HCT116 (cell line): Measurements from ENCODE around the gene TBC1D2. TPM values are rescaled to one million over a fixed set of nuclear protein-coding genes. Genes with fewer than 3 reads are reported as not detected.

Source experiments
- ATAC-seq: fragments of 200-7000 bp; cut with Tn5 transposase; 2 replicates; pipeline ENCODE4 v1.9.1; 2020; ENCODE audit warnings: mild to moderate bottlenecking, moderate library complexity
- BruUV-seq: library from RNA; stranded (reverse); fragments of 400-500 nt; replicated peaks from 2 replicates; lab custom pipeline; 2021; lab: Mats Ljungman, UMichigan
- CTCF ChIA-PET: fragments of 300-600 bp; sonication (Branson Sonifier 250); formaldehyde crosslinking; loops from one replicate; lab custom pipeline; 2021; ENCODE audit warnings: antibody characterized with exemption; lab: Charles Lee
- POLR2A ChIA-PET: fragments of 300-600, 350-600 bp; sonication (Branson Sonifier 250); formaldehyde crosslinking; loops from one replicate; lab custom pipeline; 2021; ENCODE audit warnings: antibody characterized with exemption; lab: Charles Lee
- RAD21 ChIA-PET, 2 experiments: fragments of 300-600 bp; sonication (Branson Sonifier 250); formaldehyde crosslinking; loops; one replicate each; lab custom pipeline; 2023; ENCODE audit warnings: low total read pairs in 2 of 2; ENCODE audit not compliant: uncharacterized antibody in 2 of 2, unreplicated experiment in 2 of 2, low non-redundant PET in 1 of 2; lab: Charles Lee
- DNase-seq: peaks from one replicate; pipeline ENCODE4 v3.0.0-alpha.2; 2010; ENCODE audit warnings: low read depth, low spot score
- H2AFZ ChIP-seq: fragments of 200-600 bp; shearing (Covaris generic), sonication (generic); 2 replicates; pipeline ENCODE4 v1.6.1; 2017; ENCODE audit warnings: low read depth, mixed run types, mixed read lengths, antibody characterized with exemption, low read length; ENCODE audit not compliant: poor library complexity, severe bottlenecking
- H3K27ac ChIP-seq: 2 replicates; pipeline ENCODE4 v1.5.1; 2012; ENCODE audit warnings: low read depth, low read length
- H3K27me3 ChIP-seq: fragments of 200-600 bp; sonication (generic); 2 replicates; pipeline ENCODE4 v1.6.1; 2016; ENCODE audit warnings: mixed run types, low read length, mixed read lengths; ENCODE audit not compliant: insufficient read depth
- H3K36me3 ChIP-seq, 2 experiments: fragments of 200-500 bp in 1 of 2; fragments of 200-600 bp in 1 of 2; sonication (Bioruptor generic) in 1 of 2; sonication (generic) in 1 of 2; 2 replicates each; pipeline versions ENCODE4 v1.5.1 to v1.6.1; 2014 to 2016; ENCODE audit warnings: low read length in 2 of 2, inconsistent platforms in 1 of 2, mixed read lengths in 1 of 2, mixed run types in 1 of 2; ENCODE audit not compliant: insufficient read depth in 2 of 2, control insufficient read depth in 1 of 2
- H3K4me1 ChIP-seq, 2 experiments: fragments of 200-600 bp in 1 of 2; sonication (generic) in 1 of 2; 2 replicates each; pipeline versions ENCODE4 v1.5.1 to v1.6.1; 2012 to 2017; ENCODE audit warnings: low read length in 2 of 2, inconsistent platforms in 1 of 2, mild to moderate bottlenecking in 1 of 2, mixed read lengths in 1 of 2, mixed run types in 1 of 2, moderate library complexity in 1 of 2; ENCODE audit not compliant: insufficient read depth in 2 of 2, control insufficient read depth in 1 of 2
- H3K4me2 ChIP-seq: fragments of 200-600 bp; sonication (generic); 2 replicates; pipeline ENCODE4 v1.6.1; 2017; ENCODE audit warnings: mixed run types, low read length, mixed read lengths
- H3K4me3 ChIP-seq, 2 experiments: fragments of 200-600 bp in 1 of 2; sonication (generic) in 1 of 2; replicated peaks in 1 of 2; 2 replicates each; pipeline ENCODE4 v1.5.1; 2011 to 2016; ENCODE audit warnings: low read length in 2 of 2, control low read depth in 1 of 2, low read depth in 1 of 2, mild to moderate bottlenecking in 1 of 2, mixed read lengths in 1 of 2, mixed run types in 1 of 2
- H3K79me2 ChIP-seq: fragments of 200-600 bp; sonication (generic); 2 replicates; pipeline ENCODE4 v1.6.1; 2017; ENCODE audit warnings: mild to moderate bottlenecking, mixed run types, low read length, moderate library complexity, mixed read lengths; ENCODE audit not compliant: insufficient read depth
- H3K9ac ChIP-seq: fragments of 200-600 bp; sonication (generic); 2 replicates; pipeline ENCODE4 v1.6.1; 2016; ENCODE audit warnings: low read length, mixed read lengths
- H3K9me2 ChIP-seq: fragments of 200-600 bp; sonication (generic), shearing (Covaris generic); 2 replicates; pipeline ENCODE4 v1.6.1; 2017; ENCODE audit warnings: mixed run types, mild to moderate bottlenecking, moderate library complexity; ENCODE audit not compliant: insufficient read depth
- H3K9me3 ChIP-seq, 2 experiments: fragments of 200-500 bp in 1 of 2; fragments of 200-600 bp in 1 of 2; sonication (Bioruptor generic) in 1 of 2; sonication (generic) in 1 of 2; 2 replicates each; pipeline ENCODE4 v1.6.1; 2014 to 2017; ENCODE audit warnings: low read length in 2 of 2, mixed read lengths in 2 of 2, inconsistent platforms in 1 of 2, low read depth in 1 of 2, mild to moderate bottlenecking in 1 of 2, mixed run types in 1 of 2, moderate library complexity in 1 of 2; ENCODE audit not compliant: control insufficient read depth in 1 of 2, insufficient read depth in 1 of 2
- H4K20me1 ChIP-seq: fragments of 200-600 bp; sonication (generic), shearing (Covaris generic); 2 replicates; pipeline ENCODE4 v1.6.1; 2017; ENCODE audit warnings: mixed run types, mild to moderate bottlenecking, moderate library complexity; ENCODE audit not compliant: insufficient read depth
- CBX3 ChIP-seq: IDR thresholded peaks from 2 replicates; pipeline ENCODE4 v1.6.1; 2012; ENCODE audit warnings: low read depth
- CEBPB ChIP-seq: IDR thresholded peaks from 2 replicates; pipeline ENCODE4 v1.6.1; 2012; ENCODE audit warnings: low read depth
- EZH2phosphoT487 ChIP-seq: fragments of 200-600 bp; IDR thresholded peaks from 2 replicates; pipeline ENCODE4 v1.6.1; 2018; ENCODE audit warnings: antibody characterized with exemption, borderline replicate concordance
- JUND ChIP-seq: IDR thresholded peaks from 2 replicates; pipeline ENCODE4 v1.6.1; 2012
- POLR2A ChIP-seq: IDR thresholded peaks from 2 replicates; pipeline ENCODE4 v1.7.0; 2011; ENCODE audit warnings: borderline replicate concordance; ENCODE audit not compliant: insufficient read depth, insufficient read length; ENCODE audit errors: extremely low read depth
- POLR2AphosphoS5 ChIP-seq: IDR thresholded peaks from 2 replicates; pipeline ENCODE4 v1.6.1; 2011; ENCODE audit warnings: mild to moderate bottlenecking, low read depth, low read length, moderate library complexity
- SIN3A ChIP-seq: IDR thresholded peaks from 2 replicates; pipeline ENCODE4 v1.6.1; 2012; ENCODE audit warnings: low read depth
- SP1 ChIP-seq: IDR thresholded peaks from 2 replicates; pipeline ENCODE4 v1.6.1; 2012; ENCODE audit warnings: low read depth
- SRF ChIP-seq: IDR thresholded peaks from 2 replicates; pipeline ENCODE4 v1.6.1; 2012; ENCODE audit warnings: low read depth
- TCF7L2 ChIP-seq: IDR thresholded peaks from 2 replicates; pipeline ENCODE4 v1.7.0; 2011; ENCODE audit warnings: borderline replicate concordance, inconsistent platforms; ENCODE audit not compliant: insufficient read depth, insufficient read length; ENCODE audit errors: extremely low read depth
- ZNF274 ChIP-seq: fragments of 200-500 bp; sonication (Bioruptor generic); IDR thresholded peaks from 2 replicates; pipeline ENCODE4 v1.6.1; 2014; ENCODE audit warnings: mild to moderate bottlenecking, low read depth, low read length, inconsistent platforms
- intact Hi-C: fragments of 100-400 bp; cut with micrococcal nuclease; formaldehyde crosslinking; loops from 2 replicates; pipeline ENCODE4 v1.10.0; 2022
- total RNA-seq: library from RNA; stranded (reverse); gene quantifications from one replicate; pipeline ENCODE4 v1.2.1, GENCODE V29; 2021; ENCODE audit not compliant: unreplicated experiment
- TF ChIP-seq, protein P1 (sequence below), 3 experiments: fragments of 200-600 bp in 1 of 3; sonication (generic) in 1 of 3; IDR thresholded peaks in 2 of 3; conservative IDR thresholded peaks in 1 of 3; 2 replicates each; pipeline ENCODE4 v1.5.1; 2012 to 2017; ENCODE audit warnings: low read depth in 2 of 3, low read length in 2 of 3, antibody characterized with exemption in 1 of 3, borderline replicate concordance in 1 of 3, control low read depth in 1 of 3, mild to moderate bottlenecking in 1 of 3, mixed read lengths in 1 of 3, mixed run types in 1 of 3, moderate library complexity in 1 of 3; ENCODE audit not compliant: insufficient read depth in 1 of 3
- TF ChIP-seq, protein P2 (sequence below): IDR thresholded peaks from 2 replicates; pipeline ENCODE4 v1.6.1; 2012
- TF ChIP-seq, protein P3 (sequence below): IDR thresholded peaks from 2 replicates; pipeline ENCODE4 v1.6.1; 2012
- TF ChIP-seq, protein P4 (sequence below): IDR thresholded peaks from 2 replicates; pipeline ENCODE4 v1.6.1; 2012; ENCODE audit warnings: low read depth

TBC1D2 gene
- total RNA-seq, 1 experiment from 2014 or later, result 9.8 TPM

DNA sequence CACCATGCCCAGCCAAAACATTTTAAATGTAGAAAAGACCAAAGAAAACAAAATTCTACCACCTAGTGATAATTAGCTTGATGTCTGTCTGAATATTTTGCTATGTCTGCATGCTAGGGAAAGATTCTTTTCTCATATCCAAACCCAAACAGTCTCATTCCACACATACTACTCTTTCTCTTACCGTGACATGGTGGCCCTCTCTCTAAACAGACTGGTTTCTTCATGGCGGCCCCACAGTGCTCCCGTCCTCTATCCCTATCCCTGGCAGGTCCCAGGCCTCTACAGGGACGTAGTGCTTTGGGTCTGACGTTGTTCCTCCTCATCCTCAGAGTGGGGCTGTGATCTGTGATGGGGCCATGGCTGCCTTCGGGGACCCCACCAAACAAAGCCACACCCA is 71.1 kb downstream of the TBC1D2 start:
- TF ChIP-seq EZH2phosphoT487 (no peak), SRF (no peak), SP1 (no peak), SIN3A (no peak), POLR2A (no peak), TCF7L2 (no peak), POLR2AphosphoS5 (no peak), ZNF274 (no peak), JUND (no peak), CEBPB (no peak), CBX3 (no peak)
- TF ChIP-seq, protein P1, sequence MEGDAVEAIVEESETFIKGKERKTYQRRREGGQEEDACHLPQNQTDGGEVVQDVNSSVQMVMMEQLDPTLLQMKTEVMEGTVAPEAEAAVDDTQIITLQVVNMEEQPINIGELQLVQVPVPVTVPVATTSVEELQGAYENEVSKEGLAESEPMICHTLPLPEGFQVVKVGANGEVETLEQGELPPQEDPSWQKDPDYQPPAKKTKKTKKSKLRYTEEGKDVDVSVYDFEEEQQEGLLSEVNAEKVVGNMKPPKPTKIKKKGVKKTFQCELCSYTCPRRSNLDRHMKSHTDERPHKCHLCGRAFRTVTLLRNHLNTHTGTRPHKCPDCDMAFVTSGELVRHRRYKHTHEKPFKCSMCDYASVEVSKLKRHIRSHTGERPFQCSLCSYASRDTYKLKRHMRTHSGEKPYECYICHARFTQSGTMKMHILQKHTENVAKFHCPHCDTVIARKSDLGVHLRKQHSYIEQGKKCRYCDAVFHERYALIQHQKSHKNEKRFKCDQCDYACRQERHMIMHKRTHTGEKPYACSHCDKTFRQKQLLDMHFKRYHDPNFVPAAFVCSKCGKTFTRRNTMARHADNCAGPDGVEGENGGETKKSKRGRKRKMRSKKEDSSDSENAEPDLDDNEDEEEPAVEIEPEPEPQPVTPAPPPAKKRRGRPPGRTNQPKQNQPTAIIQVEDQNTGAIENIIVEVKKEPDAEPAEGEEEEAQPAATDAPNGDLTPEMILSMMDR (IDR thresholded peaks at IDR 0.05 in 2 of 3, conservative IDR thresholded peaks at IDR 0.05 in 1 of 3; ENCODE audit: borderline replicate concordance in 1 of 3, insufficient read depth in 1 of 3, low read depth in 2 of 3, low read length in 2 of 3), result no peak
- TF ChIP-seq, protein P2, sequence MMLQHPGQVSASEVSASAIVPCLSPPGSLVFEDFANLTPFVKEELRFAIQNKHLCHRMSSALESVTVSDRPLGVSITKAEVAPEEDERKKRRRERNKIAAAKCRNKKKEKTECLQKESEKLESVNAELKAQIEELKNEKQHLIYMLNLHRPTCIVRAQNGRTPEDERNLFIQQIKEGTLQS, result no peak
- TF ChIP-seq, protein P3, sequence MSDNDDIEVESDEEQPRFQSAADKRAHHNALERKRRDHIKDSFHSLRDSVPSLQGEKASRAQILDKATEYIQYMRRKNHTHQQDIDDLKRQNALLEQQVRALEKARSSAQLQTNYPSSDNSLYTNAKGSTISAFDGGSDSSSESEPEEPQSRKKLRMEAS, result no peak
- TF ChIP-seq, protein P4, sequence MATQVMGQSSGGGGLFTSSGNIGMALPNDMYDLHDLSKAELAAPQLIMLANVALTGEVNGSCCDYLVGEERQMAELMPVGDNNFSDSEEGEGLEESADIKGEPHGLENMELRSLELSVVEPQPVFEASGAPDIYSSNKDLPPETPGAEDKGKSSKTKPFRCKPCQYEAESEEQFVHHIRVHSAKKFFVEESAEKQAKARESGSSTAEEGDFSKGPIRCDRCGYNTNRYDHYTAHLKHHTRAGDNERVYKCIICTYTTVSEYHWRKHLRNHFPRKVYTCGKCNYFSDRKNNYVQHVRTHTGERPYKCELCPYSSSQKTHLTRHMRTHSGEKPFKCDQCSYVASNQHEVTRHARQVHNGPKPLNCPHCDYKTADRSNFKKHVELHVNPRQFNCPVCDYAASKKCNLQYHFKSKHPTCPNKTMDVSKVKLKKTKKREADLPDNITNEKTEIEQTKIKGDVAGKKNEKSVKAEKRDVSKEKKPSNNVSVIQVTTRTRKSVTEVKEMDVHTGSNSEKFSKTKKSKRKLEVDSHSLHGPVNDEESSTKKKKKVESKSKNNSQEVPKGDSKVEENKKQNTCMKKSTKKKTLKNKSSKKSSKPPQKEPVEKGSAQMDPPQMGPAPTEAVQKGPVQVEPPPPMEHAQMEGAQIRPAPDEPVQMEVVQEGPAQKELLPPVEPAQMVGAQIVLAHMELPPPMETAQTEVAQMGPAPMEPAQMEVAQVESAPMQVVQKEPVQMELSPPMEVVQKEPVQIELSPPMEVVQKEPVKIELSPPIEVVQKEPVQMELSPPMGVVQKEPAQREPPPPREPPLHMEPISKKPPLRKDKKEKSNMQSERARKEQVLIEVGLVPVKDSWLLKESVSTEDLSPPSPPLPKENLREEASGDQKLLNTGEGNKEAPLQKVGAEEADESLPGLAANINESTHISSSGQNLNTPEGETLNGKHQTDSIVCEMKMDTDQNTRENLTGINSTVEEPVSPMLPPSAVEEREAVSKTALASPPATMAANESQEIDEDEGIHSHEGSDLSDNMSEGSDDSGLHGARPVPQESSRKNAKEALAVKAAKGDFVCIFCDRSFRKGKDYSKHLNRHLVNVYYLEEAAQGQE, result no peak
- no peaks in the 10 kb centered on the region for H3K79me2 ChIP-seq
- ChIA-PET POLR2A (no interaction called here), CTCF (no interaction called here), RAD21 (no interaction called here)
- no peak overlapping the region for H2AFZ ChIP-seq
- BruUV-seq, result no TSS peak
- no peak overlapping the region for H3K4me3 ChIP-seq
- H3K4me2 ChIP-seq, result no peak overlapping the region
- no peaks in the 10 kb centered on the region for H3K9me3 ChIP-seq
- H3K27me3 ChIP-seq, result no peaks in the 10 kb centered on the region
- no peak overlapping the region for H3K27ac ChIP-seq
- no peak overlapping the region for H3K9ac ChIP-seq
- intact Hi-C loops, result no loop called here
- no peak for DNase-seq
- peaks cover 4 to 13% of the 10 kb centered on the region in 2 experiments; a peak in 3 of 4 replicates for H3K4me1 ChIP-seq
- H3K36me3 ChIP-seq, result no peaks in the 10 kb centered on the region
- H4K20me1 ChIP-seq, result no peaks in the 10 kb centered on the region
- ATAC-seq, result no peak
- H3K9me2 ChIP-seq, result no peaks in the 10 kb centered on the region
